Upper lobe of left lung (tissue), 4 donors: ENCODE measurements around the gene ARHGEF4.

Source experiments
- POLR2A ChIP-seq, 4 donors: fragments of 450-650 bp; IDR thresholded peaks; one replicate each; pipeline ENCODE4 v1.5.1; 2016 to 2017; ENCODE audit warnings: antibody characterized with exemption in 4 of 4, mild to moderate bottlenecking in 2 of 4
- POLR2AphosphoS5 ChIP-seq, 2 donors: sonication (generic); formaldehyde crosslinking; IDR thresholded peaks; one replicate each; pipeline ENCODE4 v1.5.1; 2017; ENCODE audit warnings: antibody characterized with exemption in 2 of 2
- TF ChIP-seq, protein P1 (sequence below), 6 experiments: fragments of 450-650 bp in 4 of 6; fragments of 200-600 bp in 2 of 6; sonication (generic) in 2 of 6; IDR thresholded peaks; one replicate each; pipeline ENCODE4 v1.5.1; 2016 to 2019; ENCODE audit warnings: antibody characterized with exemption in 6 of 6

DNA sequence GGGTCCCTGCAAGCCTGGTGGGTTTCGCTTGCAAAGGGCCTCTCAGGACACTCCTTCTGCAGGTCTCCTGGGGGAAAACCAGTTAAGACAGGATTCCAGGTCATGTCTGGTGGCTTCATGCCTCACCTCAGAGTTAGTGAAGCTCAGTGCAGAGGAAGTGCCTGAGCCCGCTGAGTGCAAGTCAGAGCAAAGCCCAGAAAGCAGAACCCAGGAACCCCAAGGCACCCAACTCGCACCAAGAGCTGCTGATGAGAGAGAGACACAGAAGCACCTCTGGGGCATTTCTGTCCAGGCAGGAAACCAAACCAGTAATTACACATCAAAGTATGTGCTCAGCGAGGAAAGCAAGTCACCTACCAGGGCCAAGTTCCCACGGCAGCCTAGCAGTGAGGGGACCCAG is 78.4 kb downstream of the ARHGEF4 start:
- no peak for TF ChIP-seq POLR2AphosphoS5 (IDR thresholded peaks at IDR 0.05)
- TF ChIP-seq, protein P1, sequence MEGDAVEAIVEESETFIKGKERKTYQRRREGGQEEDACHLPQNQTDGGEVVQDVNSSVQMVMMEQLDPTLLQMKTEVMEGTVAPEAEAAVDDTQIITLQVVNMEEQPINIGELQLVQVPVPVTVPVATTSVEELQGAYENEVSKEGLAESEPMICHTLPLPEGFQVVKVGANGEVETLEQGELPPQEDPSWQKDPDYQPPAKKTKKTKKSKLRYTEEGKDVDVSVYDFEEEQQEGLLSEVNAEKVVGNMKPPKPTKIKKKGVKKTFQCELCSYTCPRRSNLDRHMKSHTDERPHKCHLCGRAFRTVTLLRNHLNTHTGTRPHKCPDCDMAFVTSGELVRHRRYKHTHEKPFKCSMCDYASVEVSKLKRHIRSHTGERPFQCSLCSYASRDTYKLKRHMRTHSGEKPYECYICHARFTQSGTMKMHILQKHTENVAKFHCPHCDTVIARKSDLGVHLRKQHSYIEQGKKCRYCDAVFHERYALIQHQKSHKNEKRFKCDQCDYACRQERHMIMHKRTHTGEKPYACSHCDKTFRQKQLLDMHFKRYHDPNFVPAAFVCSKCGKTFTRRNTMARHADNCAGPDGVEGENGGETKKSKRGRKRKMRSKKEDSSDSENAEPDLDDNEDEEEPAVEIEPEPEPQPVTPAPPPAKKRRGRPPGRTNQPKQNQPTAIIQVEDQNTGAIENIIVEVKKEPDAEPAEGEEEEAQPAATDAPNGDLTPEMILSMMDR (IDR thresholded peaks at IDR 0.05): no peak
- TF ChIP-seq POLR2A (IDR thresholded peaks at IDR 0.05): no peak
